Measurements from ENCODE around the gene CYP20A1. TPM values are rescaled to one million over a fixed set of nuclear protein-coding genes. Genes with fewer than 3 reads are reported as not detected.

Gene CYP20A1
- total RNA-seq, 1 experiment from 2014 or later, result 21.9 TPM

GRCh38 chr2:203286532-203286931, 47.7 kb downstream of the CYP20A1 start:
- Histone ChIP-seq H3K27ac (ENCODE audit: insufficient read length, low read depth, low read length) (no peak overlapping the region), H2BK12ac (ENCODE audit: insufficient read length, low read depth, low read length) (no peak overlapping the region), H3K9ac (ENCODE audit: extremely low read depth, insufficient read length, low read length) (no peak overlapping the region), H3T11ph (ENCODE audit: low read length) (no peak overlapping the region), H4K5ac (ENCODE audit: insufficient read length, low read depth, low read length) (no peak overlapping the region), H3K79me2 (ENCODE audit: insufficient read depth, low read length) (no peaks in the 10 kb centered on the region), H3K27me3 (ENCODE audit: insufficient read depth, low read length) (no peaks in the 10 kb centered on the region), H2BK15ac (ENCODE audit: low read depth, low read length) (no peak overlapping the region), H4K20me1 (ENCODE audit: control insufficient read depth, insufficient read depth, insufficient read length) (no peaks in the 10 kb centered on the region), H2BK120ac (ENCODE audit: low read depth, low read length, poor library complexity, severe bottlenecking) (no peak overlapping the region), H2BK5ac (ENCODE audit: insufficient read length, low read length) (no peak overlapping the region), H3K4me2 (ENCODE audit: insufficient read depth, insufficient read length, low read length) (no peak overlapping the region), H3K9me3 (ENCODE audit: control insufficient read depth, low read depth, low read length) (no peaks in the 10 kb centered on the region), H2BK20ac (ENCODE audit: low read depth, low read length, poor library complexity, severe bottlenecking) (no peak overlapping the region), H3K23ac (ENCODE audit: insufficient read length, low read depth, low read length) (no peak overlapping the region), H3K4me1 (ENCODE audit: insufficient read depth, low read length) (no peaks in the 10 kb centered on the region), H3K79me1 (ENCODE audit: insufficient read depth, low read depth, low read length, poor library complexity, severe bottlenecking) (no peaks in the 10 kb centered on the region), H3K56ac (ENCODE audit: insufficient read length, low read depth, low read length) (no peak overlapping the region), H3K4ac (ENCODE audit: low read depth, low read length) (no peak overlapping the region), H2AFZ (ENCODE audit: low read length) (no peak overlapping the region), H3K14ac (ENCODE audit: insufficient read depth, low read length) (no peak overlapping the region), H3K18ac (ENCODE audit: insufficient read length, low read depth, low read length) (no peak overlapping the region), H4K8ac (replicated peaks; ENCODE audit: insufficient read length, low read depth, low read length) (no peak overlapping the region), H4K91ac (ENCODE audit: insufficient read length, low read depth, low read length) (no peak overlapping the region), H2AK5ac (ENCODE audit: insufficient read length, low read length) (no peak overlapping the region), H3K23me2 (ENCODE audit: insufficient read length, low read depth, low read length, poor library complexity, severe bottlenecking) (no peaks in the 10 kb centered on the region)
- no peak for DNase-seq
- H3K27ac Mint-ChIP-seq, result no peak overlapping the region
- no CpG with 5 or more reads among the region's 2 CpGs for WGBS (ENCODE audit: extremely low coverage, insufficient read length, low lambda C conversion rate)
- H3K36me3 Mint-ChIP-seq (ENCODE audit: insufficient read depth in 1 of 3, low read depth in 3 of 3), result peaks cover 0 to 33% (median 32%) of the 10 kb centered on the region in 3 experiments; a peak in 6 of 7 replicates
- 0 out of 4 replicates have a peak, but pooled peaks cover 0 to 2% of the 10 kb centered on the region in 2 experiments for H3K4me1 Mint-ChIP-seq
- TF ChIP-seq CTCF (conservative IDR thresholded peaks at IDR 0.05), result no peak
- H3K9me3 Mint-ChIP-seq, result no peaks in the 10 kb centered on the region
- no peaks in the 10 kb centered on the region for H3K27me3 Mint-ChIP-seq (ENCODE audit: low read depth)
- H3K4me3 Mint-ChIP-seq, result no peak overlapping the region
